H9 (cell line): ENCODE measurements around the gene UBE2E3. TPM values are rescaled to one million over a fixed set of nuclear protein-coding genes. Genes with fewer than 3 reads are reported as not detected.

Experiments
- DNase-seq: peaks from one replicate; pipeline ENCODE4 v3.0.0-alpha.2; 2017
- H2AFZ ChIP-seq: one replicate; pipeline ENCODE4 v1.6.1; 2013; ENCODE audit warnings: mild to moderate bottlenecking, low read length, control low read depth, moderate library complexity
- H2AK5ac ChIP-seq: 2 replicates; pipeline ENCODE4 v1.6.1; 2013; ENCODE audit warnings: low read length, control low read depth, mixed read lengths; ENCODE audit not compliant: insufficient read length
- H2BK120ac ChIP-seq: one replicate; pipeline ENCODE4 v1.6.1; 2013; ENCODE audit warnings: low read depth, mild to moderate bottlenecking, low read length, control low read depth, inconsistent platforms; ENCODE audit not compliant: poor library complexity, severe bottlenecking
- H2BK12ac ChIP-seq: 2 replicates; pipeline ENCODE4 v1.6.1; 2013; ENCODE audit warnings: low read length, control low read depth, mixed read lengths, low read depth; ENCODE audit not compliant: insufficient read length
- H2BK15ac ChIP-seq: 2 replicates; pipeline ENCODE4 v1.6.1; 2013; ENCODE audit warnings: low read depth, low read length, control low read depth
- H2BK20ac ChIP-seq: one replicate; pipeline ENCODE4 v1.6.1; 2013; ENCODE audit warnings: low read depth, mild to moderate bottlenecking, low read length, control low read depth, inconsistent platforms; ENCODE audit not compliant: poor library complexity, severe bottlenecking
- H2BK5ac ChIP-seq: 2 replicates; pipeline ENCODE4 v1.6.1; 2013; ENCODE audit warnings: low read length, control low read depth, mixed read lengths; ENCODE audit not compliant: insufficient read length
- H3K14ac ChIP-seq: 2 replicates; pipeline ENCODE4 v1.6.1; 2013; ENCODE audit warnings: low read length, control low read depth; ENCODE audit not compliant: insufficient read depth
- H3K18ac ChIP-seq: 2 replicates; pipeline ENCODE4 v1.6.1; 2013; ENCODE audit warnings: low read depth, mild to moderate bottlenecking, mixed read lengths, low read length, control low read depth; ENCODE audit not compliant: insufficient read length
- H3K23ac ChIP-seq: 2 replicates; pipeline ENCODE4 v1.6.1; 2013; ENCODE audit warnings: low read length, control low read depth, mixed read lengths, low read depth; ENCODE audit not compliant: insufficient read length
- H3K23me2 ChIP-seq: 2 replicates; pipeline ENCODE4 v1.6.1; 2013; ENCODE audit warnings: low read depth, mild to moderate bottlenecking, mixed read lengths, low read length, control low read depth; ENCODE audit not compliant: insufficient read length, poor library complexity, severe bottlenecking
- H3K27ac ChIP-seq: 2 replicates; pipeline ENCODE4 v1.5.1; 2013; ENCODE audit warnings: low read length, control low read depth, mixed read lengths, low read depth; ENCODE audit not compliant: insufficient read length
- H3K27me3 ChIP-seq: 2 replicates; pipeline ENCODE4 v1.6.1; 2013; ENCODE audit warnings: low read length, control low read depth, inconsistent platforms; ENCODE audit not compliant: insufficient read depth
- H3K4ac ChIP-seq: 2 replicates; pipeline ENCODE4 v1.6.1; 2013; ENCODE audit warnings: low read depth, mild to moderate bottlenecking, control low read depth, inconsistent platforms, low read length, moderate library complexity
- H3K4me1 ChIP-seq: 2 replicates; pipeline ENCODE4 v1.6.1; 2013; ENCODE audit warnings: low read length, control low read depth, inconsistent platforms; ENCODE audit not compliant: insufficient read depth
- H3K4me2 ChIP-seq: 2 replicates; pipeline ENCODE4 v1.6.1; 2013; ENCODE audit warnings: low read length, control low read depth, mixed read lengths; ENCODE audit not compliant: insufficient read length, insufficient read depth
- H3K56ac ChIP-seq: 2 replicates; pipeline ENCODE4 v1.6.1; 2013; ENCODE audit warnings: low read depth, mild to moderate bottlenecking, mixed read lengths, low read length, control low read depth; ENCODE audit not compliant: insufficient read length
- H3K79me1 ChIP-seq: 2 replicates; pipeline ENCODE4 v1.6.1; 2013; ENCODE audit warnings: low read depth, mild to moderate bottlenecking, moderate library complexity, low read length, control low read depth, inconsistent platforms; ENCODE audit not compliant: insufficient read depth, poor library complexity, severe bottlenecking
- H3K79me2 ChIP-seq: 2 replicates; pipeline ENCODE4 v1.6.1; 2013; ENCODE audit warnings: low read length, control low read depth, inconsistent platforms; ENCODE audit not compliant: insufficient read depth
- H3K9ac ChIP-seq: 2 replicates; pipeline ENCODE4 v1.6.1; 2013; ENCODE audit warnings: low read length, control low read depth, mixed read lengths; ENCODE audit not compliant: insufficient read length; ENCODE audit errors: extremely low read depth
- H3K9me3 ChIP-seq: one replicate; pipeline ENCODE4 v1.6.1; 2013; ENCODE audit warnings: low read depth, low read length, inconsistent platforms; ENCODE audit not compliant: control insufficient read depth
- H3T11ph ChIP-seq: one replicate; pipeline ENCODE4 v1.6.1; 2013; ENCODE audit warnings: mild to moderate bottlenecking, low read length, control low read depth, inconsistent platforms
- H4K20me1 ChIP-seq: one replicate; pipeline ENCODE4 v1.6.1; 2013; ENCODE audit not compliant: control insufficient read depth, insufficient read length, insufficient read depth
- H4K5ac ChIP-seq: 2 replicates; pipeline ENCODE4 v1.6.1; 2013; ENCODE audit warnings: low read depth, mild to moderate bottlenecking, mixed read lengths, low read length, control low read depth; ENCODE audit not compliant: insufficient read length
- H4K8ac ChIP-seq: replicated peaks from 2 replicates; pipeline ENCODE4 v1.6.1; 2013; ENCODE audit warnings: low read length, control low read depth, mixed read lengths, low read depth; ENCODE audit not compliant: insufficient read length
- H4K91ac ChIP-seq: 2 replicates; pipeline ENCODE4 v1.6.1; 2013; ENCODE audit warnings: low read depth, mild to moderate bottlenecking, moderate library complexity, mixed read lengths, low read length, control low read depth; ENCODE audit not compliant: insufficient read length
- H3K27ac Mint-ChIP-seq, 3 experiments: 2 replicates in 2 of 3; 3 replicates in 1 of 3; pipeline ENCODE4 v1.8.0; 2020 to 2021; ENCODE audit warnings: mixed read lengths in 3 of 3, mild to moderate bottlenecking in 1 of 3, moderate library complexity in 1 of 3
- H3K27me3 Mint-ChIP-seq: 2 replicates; pipeline ENCODE4 v1.8.0; 2021; ENCODE audit warnings: low read depth, mild to moderate bottlenecking, moderate library complexity, mixed read lengths
- H3K36me3 Mint-ChIP-seq, 3 experiments: 2 replicates in 2 of 3; 3 replicates in 1 of 3; pipeline ENCODE4 v1.8.0; 2020 to 2021; ENCODE audit warnings: low read depth in 3 of 3, mixed read lengths in 3 of 3; ENCODE audit not compliant: insufficient read depth in 1 of 3
- H3K4me1 Mint-ChIP-seq, 2 experiments: 2 replicates each; pipeline ENCODE4 v1.8.0; 2020; ENCODE audit warnings: mixed read lengths in 2 of 2
- H3K4me3 Mint-ChIP-seq, 2 experiments: 2 replicates in 1 of 2; 3 replicates in 1 of 2; pipeline ENCODE4 v1.8.0; 2020 to 2021; ENCODE audit warnings: mild to moderate bottlenecking in 2 of 2, mixed read lengths in 2 of 2, moderate library complexity in 1 of 2
- H3K9me3 Mint-ChIP-seq, 2 experiments: 2 replicates in 1 of 2; 3 replicates in 1 of 2; pipeline ENCODE4 v1.8.0; 2020; ENCODE audit warnings: mild to moderate bottlenecking in 2 of 2, mixed read lengths in 2 of 2, moderate library complexity in 1 of 2
- WGBS: extraction: QIAGEN DNeasy Blood & Tissue Kit; methylation state at CpG from one replicate; pipeline ENCODE4 v1.1.7; 2013; ENCODE audit warnings: missing lambda C conversion rate, low lambda C conversion rate, mixed read lengths; ENCODE audit not compliant: insufficient read length; ENCODE audit errors: extremely low coverage; 5-methylcytosine and 5-hydroxymethylcytosine counted together
- total RNA-seq: library from RNA; stranded (reverse); gene quantifications from 2 replicates; pipeline ENCODE4 v1.2.1, GENCODE V29; 2021
- TF ChIP-seq, protein P1 (sequence below): fragments of 200-600 bp; sonication (generic); conservative IDR thresholded peaks from 3 replicates; pipeline ENCODE4 v1.8.0; 2021; ENCODE audit warnings: antibody characterized with exemption, mild to moderate bottlenecking

UBE2E3 gene
- total RNA-seq, 1 experiment from 2014 or later = 89.1 TPM

DNA sequence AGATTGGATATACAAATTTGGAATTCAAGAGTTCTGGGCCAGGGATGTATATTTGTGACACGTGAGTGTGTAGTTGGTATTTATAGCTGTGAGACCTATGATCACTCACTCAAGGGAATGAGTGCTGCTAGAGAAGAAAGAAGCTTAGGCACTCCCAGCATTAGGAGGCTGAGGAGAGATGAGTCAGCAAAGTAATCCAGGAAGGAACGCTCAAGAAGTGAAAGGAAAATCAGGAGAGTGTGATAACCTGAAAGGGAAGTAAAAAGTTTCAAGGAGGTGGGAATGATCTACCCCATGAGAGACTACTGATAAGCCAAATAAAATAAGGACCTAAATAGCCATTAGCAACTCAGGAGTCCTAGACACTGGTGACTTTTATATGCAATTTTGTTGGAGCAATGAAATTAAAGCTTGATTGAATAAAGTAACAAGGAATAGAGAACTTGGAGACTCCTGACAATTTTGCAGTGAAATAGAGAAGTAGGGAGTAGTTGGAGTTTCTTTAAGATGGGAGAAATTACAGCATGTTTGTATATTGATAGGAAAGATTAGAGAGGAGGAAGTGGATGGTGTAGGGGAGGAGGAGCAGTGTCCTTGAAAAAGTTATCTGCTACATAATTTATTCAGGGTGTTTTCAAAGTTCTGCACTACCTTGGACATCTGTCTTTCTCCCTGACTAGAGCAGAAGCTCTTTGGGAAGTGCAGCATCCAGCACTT, 89.9 kb downstream of the UBE2E3 start:
- H3K18ac ChIP-seq = no peak overlapping the region
- H3K4me2 ChIP-seq = no peak overlapping the region
- Mint-ChIP-seq H3K27ac (no peak overlapping the region), H3K4me1 (peaks cover 7 to 10% of the 10 kb centered on the region in 2 experiments), H3K9me3 (no peaks in the 10 kb centered on the region), H3K36me3 (no peaks in the 10 kb centered on the region; a peak in 1 of 7 replicates), H3K27me3 (no peaks in the 10 kb centered on the region), H3K4me3 (no peak overlapping the region)
- no peaks in the 10 kb centered on the region for H3K79me1 ChIP-seq
- H3K79me2 ChIP-seq = no peaks in the 10 kb centered on the region
- H3K4me1 ChIP-seq = peaks cover 2% of the 10 kb centered on the region; the same call in 1 of the 2 replicates
- no peaks in the 10 kb centered on the region for H3K9me3 ChIP-seq
- no peak overlapping the region for H2AFZ ChIP-seq
- H3K9ac ChIP-seq = no peak overlapping the region
- no peak overlapping the region for H3T11ph ChIP-seq
- H4K20me1 ChIP-seq = no peaks in the 10 kb centered on the region
- no peak overlapping the region for H2BK15ac ChIP-seq
- H3K27ac ChIP-seq = no peak overlapping the region
- H4K5ac ChIP-seq = no peak overlapping the region
- no peak overlapping the region for H3K4ac ChIP-seq
- no peak for DNase-seq
- no peak overlapping the region for H2BK20ac ChIP-seq
- no peaks in the 10 kb centered on the region for H3K23me2 ChIP-seq
- no peak overlapping the region for H2BK12ac ChIP-seq
- H4K8ac ChIP-seq = no peak overlapping the region
- no peak overlapping the region for H2BK5ac ChIP-seq
- TF ChIP-seq, protein P1, sequence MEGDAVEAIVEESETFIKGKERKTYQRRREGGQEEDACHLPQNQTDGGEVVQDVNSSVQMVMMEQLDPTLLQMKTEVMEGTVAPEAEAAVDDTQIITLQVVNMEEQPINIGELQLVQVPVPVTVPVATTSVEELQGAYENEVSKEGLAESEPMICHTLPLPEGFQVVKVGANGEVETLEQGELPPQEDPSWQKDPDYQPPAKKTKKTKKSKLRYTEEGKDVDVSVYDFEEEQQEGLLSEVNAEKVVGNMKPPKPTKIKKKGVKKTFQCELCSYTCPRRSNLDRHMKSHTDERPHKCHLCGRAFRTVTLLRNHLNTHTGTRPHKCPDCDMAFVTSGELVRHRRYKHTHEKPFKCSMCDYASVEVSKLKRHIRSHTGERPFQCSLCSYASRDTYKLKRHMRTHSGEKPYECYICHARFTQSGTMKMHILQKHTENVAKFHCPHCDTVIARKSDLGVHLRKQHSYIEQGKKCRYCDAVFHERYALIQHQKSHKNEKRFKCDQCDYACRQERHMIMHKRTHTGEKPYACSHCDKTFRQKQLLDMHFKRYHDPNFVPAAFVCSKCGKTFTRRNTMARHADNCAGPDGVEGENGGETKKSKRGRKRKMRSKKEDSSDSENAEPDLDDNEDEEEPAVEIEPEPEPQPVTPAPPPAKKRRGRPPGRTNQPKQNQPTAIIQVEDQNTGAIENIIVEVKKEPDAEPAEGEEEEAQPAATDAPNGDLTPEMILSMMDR = no peak
- H4K91ac ChIP-seq = no peak overlapping the region
- no peaks in the 10 kb centered on the region for H3K27me3 ChIP-seq
- no peak overlapping the region for H3K56ac ChIP-seq
- H3K14ac ChIP-seq = no peak overlapping the region
- WGBS = no CpG with 5 or more reads among the region's 2 CpGs
- no peak overlapping the region for H3K23ac ChIP-seq
- H2BK120ac ChIP-seq = no peak overlapping the region
- no peak overlapping the region for H2AK5ac ChIP-seq
